NT2/D1 (cell line): ENCODE results near the gene FYB1.

ENCODE experiments used
- SUZ12 ChIP-seq: IDR thresholded peaks from 2 replicates; pipeline ENCODE4 v1.6.1; 2011; ENCODE audit not compliant: insufficient read length, insufficient read depth; ENCODE audit errors: extremely low read depth
- YY1 ChIP-seq: IDR thresholded peaks from 2 replicates; pipeline ENCODE4 v1.6.1; 2011; ENCODE audit not compliant: insufficient read length, insufficient read depth
- ZNF274 ChIP-seq: IDR thresholded peaks from 2 replicates; pipeline ENCODE4 v1.6.1; 2011; ENCODE audit warnings: mild to moderate bottlenecking, low read depth, low read length

DNA sequence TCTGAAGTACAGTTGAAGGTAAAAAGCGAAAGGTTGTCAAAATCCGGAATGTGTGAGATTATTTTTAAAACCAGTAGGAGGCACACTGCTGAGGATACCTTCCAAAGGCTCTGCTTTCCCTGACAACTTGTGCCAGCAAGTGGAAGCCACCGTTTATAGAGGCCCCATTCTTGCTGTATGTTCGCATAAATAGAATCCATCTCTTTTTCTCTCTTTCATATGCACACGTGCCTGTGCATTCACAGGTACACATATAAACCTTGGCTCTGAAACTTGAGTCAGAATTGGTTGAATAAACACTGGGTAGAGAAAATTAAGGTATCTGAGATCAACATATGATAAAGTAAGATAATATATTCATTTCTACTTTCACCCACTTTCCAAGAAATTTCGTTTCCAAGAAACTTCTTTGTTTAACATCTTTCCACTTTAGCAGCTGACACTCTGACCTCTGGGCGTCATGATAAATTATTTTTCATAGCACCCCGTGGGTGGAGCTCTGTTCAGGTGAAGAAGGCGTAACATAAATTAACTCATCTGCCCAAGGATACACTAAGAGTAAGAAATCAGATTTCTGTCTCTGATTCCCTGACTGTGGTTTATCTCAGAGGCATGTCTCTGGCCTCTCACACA, 81.4 kb downstream of the FYB1 start:
- no peak for TF ChIP-seq YY1
- no peak for TF ChIP-seq SUZ12
- TF ChIP-seq ZNF274, result no peak
